ENCODE measurements around the gene CXCL10.

GRCh38 chr4:76053730-76054129 lies 30.4 kb upstream of the CXCL10 start:
- no peak for TF ChIP-seq CTCF (IDR thresholded peaks at IDR 0.05)
- no peak for TF ChIP-seq POLR2A (IDR thresholded peaks at IDR 0.05)

All from Peyer's patch (tissue), 4 donors.